Measurements from ENCODE around the gene JUP.

Gene JUP

GRCh38 chr17:41750862-41751261, 35.6 kb downstream of the JUP start:
- DNase-seq: no peak

- DNase-seq: no peak
These were observed 38.2 kb downstream of the JUP start for GRCh38 chr17:41748275-41748674.

GRCh38 chr17:41741709-41742108, 44.8 kb downstream of the JUP start:
- DNase-seq: no peak

GRCh38 chr17:41740506-41740905, 46.0 kb downstream of the JUP start:
- no peak for DNase-seq

GRCh38 chr17:41739661-41740352, 46.7 kb downstream of the JUP start:
- no peak for DNase-seq

GRCh38 chr17:41738801-41739112, 47.8 kb downstream of the JUP start:
- no peak for DNase-seq

GRCh38 chr17:41738077-41738800, 48.3 kb downstream of the JUP start:
- DNase-seq: peak; percentile 87

GRCh38 chr17:41737680-41738023, 48.9 kb downstream of the JUP start:
- no peak for DNase-seq

- no peak for DNase-seq
These were observed 49.4 kb downstream of the JUP start for GRCh38 chr17:41736983-41737679.

GRCh38 chr17:41735744-41736143, 50.8 kb downstream of the JUP start:
- no peak for DNase-seq

- no peak for DNase-seq
These were observed 51.6 kb downstream of the JUP start for GRCh38 chr17:41734949-41735313.

- no peak for DNase-seq
These were observed 52.2 kb downstream of the JUP start, which contains the start of gene HAP1 for GRCh38 chr17:41734139-41734948. Gene HAP1 (minus strand): TSS chr17:41734643. CDS start chr17:41734634, 9 bp downstream.

GRCh38 chr17:41733348-41734138, 53.0 kb downstream of the JUP start:
- no peak for DNase-seq

GRCh38 chr17:41731836-41732235, 54.7 kb downstream of the JUP start:
- DNase-seq: no peak

GRCh38 chr17:41730479-41730878, 56.0 kb downstream of the JUP start:
- no peak for DNase-seq

- no peak for DNase-seq
These were observed 58.5 kb downstream of the JUP start for GRCh38 chr17:41728056-41728455.

GRCh38 chr17:41725134-41725533, 61.4 kb downstream of the JUP start:
- no peak for DNase-seq

GRCh38 chr17:41724476-41725050, 61.9 kb downstream of the JUP start:
- DNase-seq: no peak

- DNase-seq: no peak
These were observed 62.6 kb downstream of the JUP start for GRCh38 chr17:41723801-41724475.

- DNase-seq: no peak
These were observed 64.3 kb downstream of the JUP start for GRCh38 chr17:41722231-41722630.

GRCh38 chr17:41718287-41718645, 68.2 kb downstream of the JUP start:
- DNase-seq: no peak

Data from femur (tissue), 1 donor.